H1 (cell line): ENCODE data around the gene CPA3. TPM values are rescaled to one million over a fixed set of nuclear protein-coding genes. Genes with fewer than 3 reads are reported as not detected.

Source experiments
- CTCF ChIA-PET: fragments of 300-600 bp; sonication (Branson Sonifier 250); formaldehyde crosslinking; loops from one replicate; lab custom pipeline; 2021; ENCODE audit not compliant: partially characterized antibody; lab: Charles Lee
- POLR2A ChIA-PET: fragments of 300-600 bp; sonication (Branson Sonifier 250); formaldehyde crosslinking; loops from one replicate; lab custom pipeline; 2021; ENCODE audit warnings: inconsistent platforms; ENCODE audit not compliant: partially characterized antibody; lab: Charles Lee
- DNase-seq, 2 experiments: peaks; one replicate each; pipeline versions ENCODE4 v3.0.0 to v3.0.0-alpha.2; 2010 to 2022; ENCODE audit warnings: low spot score in 2 of 2, low read depth in 1 of 2, mixed read lengths in 1 of 2
- FAIRE-seq: peaks from 2 replicates; lab custom pipeline; 2011; peaks lifted over from hg19 to GRCh38; lab: Jason Lieb, UNC
- H2AFZ ChIP-seq: 2 replicates; pipeline ENCODE4 v1.8.1; 2012; ENCODE audit warnings: low read length, inconsistent platforms
- H2AK5ac ChIP-seq: 2 replicates; pipeline ENCODE4 v1.6.1; 2013; ENCODE audit warnings: low read depth, low read length
- H2BK120ac ChIP-seq: replicated peaks from 2 replicates; pipeline ENCODE3; 2013; ENCODE audit warnings: low read depth, low read length, inconsistent platforms
- H2BK12ac ChIP-seq: 2 replicates; pipeline ENCODE4 v1.6.1; 2013; ENCODE audit warnings: low read depth, low read length
- H2BK15ac ChIP-seq: 2 replicates; pipeline ENCODE4 v1.6.1; 2013; ENCODE audit warnings: low read length
- H2BK20ac ChIP-seq: 2 replicates; pipeline ENCODE4 v1.6.1; 2013; ENCODE audit warnings: low read length
- H2BK5ac ChIP-seq: 2 replicates; pipeline ENCODE4 v1.6.1; 2013; ENCODE audit warnings: low read depth, low read length
- H3K14ac ChIP-seq: 2 replicates; pipeline ENCODE4 v1.6.1; 2013; ENCODE audit warnings: inconsistent platforms; ENCODE audit not compliant: insufficient read length
- H3K18ac ChIP-seq: 2 replicates; pipeline ENCODE4 v1.6.1; 2013; ENCODE audit warnings: low read length; ENCODE audit errors: extremely low read depth
- H3K23ac ChIP-seq: 2 replicates; pipeline ENCODE4 v1.6.1; 2013; ENCODE audit warnings: inconsistent platforms; ENCODE audit not compliant: insufficient read length
- H3K23me2 ChIP-seq: 2 replicates; pipeline ENCODE4 v1.6.1; 2013; ENCODE audit warnings: low read depth, low read length
- H3K27ac ChIP-seq: 2 replicates; pipeline ENCODE4 v1.6.1; 2011; ENCODE audit warnings: low read depth, low read length, inconsistent platforms
- H3K27me3 ChIP-seq, 4 experiments: replicated peaks in 1 of 4; 1 replicate in 1 of 4; 2 replicates in 3 of 4; pipeline versions ENCODE4 v1.6.1 to v1.8.1; 2011 to 2013; ENCODE audit warnings: low read length in 3 of 4, mild to moderate bottlenecking in 3 of 4, inconsistent platforms in 2 of 4, mixed read lengths in 2 of 4, moderate library complexity in 1 of 4; ENCODE audit not compliant: control insufficient read depth in 3 of 4, insufficient read depth in 3 of 4; ENCODE audit errors: extremely low read depth in 1 of 4
- H3K36me3 ChIP-seq, 4 experiments: 2 replicates each; pipeline versions ENCODE4 v1.6.1 to v1.8.1; 2011 to 2013; ENCODE audit warnings: mild to moderate bottlenecking in 4 of 4, low read length in 3 of 4, moderate library complexity in 2 of 4, control low read depth in 1 of 4, inconsistent platforms in 1 of 4; ENCODE audit not compliant: insufficient read depth in 4 of 4, control insufficient read depth in 2 of 4
- H3K4ac ChIP-seq: replicated peaks from 2 replicates; pipeline ENCODE3; 2013; ENCODE audit warnings: low read length, low read depth, mixed read lengths, inconsistent platforms; ENCODE audit not compliant: insufficient read length
- H3K4me1 ChIP-seq, 4 experiments: replicated peaks in 1 of 4; 1 replicate in 1 of 4; 2 replicates in 3 of 4; pipeline versions ENCODE4 v1.6.1 to v1.8.1; 2011 to 2013; ENCODE audit warnings: low read length in 3 of 4, inconsistent platforms in 2 of 4, mixed read lengths in 1 of 4; ENCODE audit not compliant: insufficient read depth in 4 of 4, control insufficient read depth in 3 of 4
- H3K4me2 ChIP-seq, 2 experiments: 2 replicates each; pipeline versions ENCODE4 v1.6.1 to v1.8.1; 2011 to 2013; ENCODE audit warnings: low read depth in 2 of 2, low read length in 2 of 2, control low read depth in 1 of 2, inconsistent platforms in 1 of 2, mild to moderate bottlenecking in 1 of 2; ENCODE audit not compliant: insufficient read depth in 1 of 2
- H3K4me3 ChIP-seq, 4 experiments: fragments of 200-600, 300-600 bp in 1 of 4; sonication (generic), shearing (Covaris generic), sonication (Bioruptor Twin) in 1 of 4; 2 replicates each; pipeline versions ENCODE4 v1.5.1 to v1.8.1; 2011 to 2016; ENCODE audit warnings: low read length in 4 of 4, low read depth in 3 of 4, control low read depth in 2 of 4, inconsistent platforms in 2 of 4, mild to moderate bottlenecking in 2 of 4, mixed read lengths in 1 of 4, moderate library complexity in 1 of 4; ENCODE audit not compliant: insufficient read depth in 2 of 4; ENCODE audit errors: extremely low read depth in 1 of 4
- H3K56ac ChIP-seq: replicated peaks from 2 replicates; pipeline ENCODE3; 2013; ENCODE audit warnings: low read depth, mild to moderate bottlenecking, mixed read lengths, low read length, inconsistent platforms; ENCODE audit not compliant: insufficient read length
- H3K79me1 ChIP-seq: 2 replicates; pipeline ENCODE4 v1.6.1; 2013; ENCODE audit warnings: low read depth, low read length, control low read depth
- H3K79me2 ChIP-seq, 2 experiments: 2 replicates each; pipeline versions ENCODE4 v1.6.1 to v1.8.1; 2012 to 2013; ENCODE audit warnings: low read length in 2 of 2, mild to moderate bottlenecking in 2 of 2, inconsistent platforms in 1 of 2; ENCODE audit not compliant: insufficient read depth in 2 of 2, control insufficient read depth in 1 of 2
- H3K9ac ChIP-seq, 4 experiments: replicated peaks in 1 of 4; 1 replicate in 1 of 4; 2 replicates in 3 of 4; pipeline versions ENCODE4 v1.6.1 to v1.8.1; 2011 to 2013; ENCODE audit warnings: low read depth in 3 of 4, low read length in 3 of 4, control low read depth in 2 of 4, mild to moderate bottlenecking in 2 of 4, moderate library complexity in 2 of 4, inconsistent platforms in 1 of 4; ENCODE audit errors: extremely low read depth in 1 of 4
- H3K9me3 ChIP-seq, 2 experiments: 2 replicates each; pipeline versions ENCODE4 v1.6.1 to v1.8.1; 2012 to 2013; ENCODE audit warnings: mild to moderate bottlenecking in 2 of 2, moderate library complexity in 2 of 2, control low read depth in 1 of 2, inconsistent platforms in 1 of 2, low read depth in 1 of 2, low read length in 1 of 2, mixed read lengths in 1 of 2; ENCODE audit not compliant: insufficient read depth in 2 of 2
- H4K20me1 ChIP-seq, 2 experiments: replicated peaks in 1 of 2; 2 replicates each; pipeline versions ENCODE3 to v1.8.1; 2011 to 2013; ENCODE audit warnings: inconsistent platforms in 2 of 2, low read length in 2 of 2, mild to moderate bottlenecking in 1 of 2; ENCODE audit not compliant: insufficient read depth in 2 of 2, control insufficient read depth in 1 of 2
- H4K5ac ChIP-seq: 2 replicates; pipeline ENCODE4 v1.6.1; 2013; ENCODE audit warnings: low read length, low read depth, mixed read lengths, inconsistent platforms; ENCODE audit not compliant: insufficient read length
- H4K8ac ChIP-seq: 2 replicates; pipeline ENCODE4 v1.8.0; 2013; ENCODE audit warnings: mild to moderate bottlenecking, moderate library complexity, low read length, inconsistent platforms; ENCODE audit not compliant: insufficient read depth; ENCODE audit errors: extremely low read depth
- H4K91ac ChIP-seq: replicated peaks from 2 replicates; pipeline ENCODE3; 2013; ENCODE audit warnings: low read length, mixed read lengths, inconsistent platforms; ENCODE audit not compliant: insufficient read length
- BCL11A ChIP-seq, 2 experiments: IDR thresholded peaks; one replicate each; pipeline ENCODE4 v1.6.1; 2011; ENCODE audit warnings: low read depth in 2 of 2, low read length in 2 of 2, mild to moderate bottlenecking in 2 of 2
- CTBP2 ChIP-seq: IDR thresholded peaks from 2 replicates; pipeline ENCODE4 v1.7.0; 2011; ENCODE audit warnings: borderline replicate concordance, mild to moderate bottlenecking, moderate library complexity, mixed read lengths, low read length; ENCODE audit not compliant: insufficient read depth, insufficient read length
- FOSL1 ChIP-seq: IDR thresholded peaks from 2 replicates; pipeline ENCODE4 v1.6.1; 2011; ENCODE audit warnings: mild to moderate bottlenecking, low read depth, low read length, moderate library complexity; ENCODE audit not compliant: insufficient read depth
- HDAC2 ChIP-seq, 2 experiments: fragments of 300-600 bp in 1 of 2; sonication (generic) in 1 of 2; IDR thresholded peaks; 2 replicates each; pipeline ENCODE4 v1.6.1; 2011 to 2012; ENCODE audit warnings: low read depth in 2 of 2, low read length in 2 of 2, mild to moderate bottlenecking in 2 of 2, moderate library complexity in 2 of 2, borderline replicate concordance in 1 of 2, inconsistent platforms in 1 of 2
- HDAC6 ChIP-seq: IDR thresholded peaks from one replicate; pipeline ENCODE4 v1.7.1; 2012; ENCODE audit warnings: low read depth, mild to moderate bottlenecking, inconsistent platforms, low read length, moderate library complexity
- PHF8 ChIP-seq: fragments of 200-600 bp; sonication (generic); conservative IDR thresholded peaks from 2 replicates; pipeline ENCODE4 v1.7.1; 2012; ENCODE audit warnings: low read depth, mild to moderate bottlenecking, inconsistent platforms, low read length, moderate library complexity
- POLR2A ChIP-seq, 2 experiments: IDR thresholded peaks; 1 replicate in 1 of 2; 2 replicates in 1 of 2; pipeline ENCODE4 v1.6.1; 2011; ENCODE audit warnings: low read depth in 2 of 2, low read length in 2 of 2, mild to moderate bottlenecking in 2 of 2; ENCODE audit errors: control extremely low read depth in 1 of 2
- RAD21 ChIP-seq, 2 experiments: IDR thresholded peaks in 1 of 2; conservative IDR thresholded peaks in 1 of 2; 2 replicates each; pipeline ENCODE4 v1.6.1; 2011; ENCODE audit warnings: low read depth in 2 of 2, low read length in 2 of 2, improper control_type of control experiment in 1 of 2, inconsistent platforms in 1 of 2, mild to moderate bottlenecking in 1 of 2, moderate library complexity in 1 of 2
- RBBP5 ChIP-seq: IDR thresholded peaks from 2 replicates; pipeline ENCODE4 v1.7.1; 2012; ENCODE audit warnings: low read depth, mild to moderate bottlenecking, inconsistent platforms, low read length, moderate library complexity, borderline replicate concordance
- RFX5 ChIP-seq: IDR thresholded peaks from 2 replicates; pipeline ENCODE4 v1.6.1; 2011; ENCODE audit warnings: low read depth, low read length, improper control_type of control experiment, borderline replicate concordance
- SIRT6 ChIP-seq: IDR thresholded peaks from one replicate; pipeline ENCODE4 v1.7.1; 2012; ENCODE audit warnings: low read length, inconsistent platforms
- SP2 ChIP-seq: IDR thresholded peaks from 2 replicates; pipeline ENCODE4 v1.6.1; 2012; ENCODE audit warnings: mild to moderate bottlenecking, low read length, inconsistent platforms
- TAF1 ChIP-seq: IDR thresholded peaks from 2 replicates; pipeline ENCODE4 v1.6.1; 2011; ENCODE audit warnings: mild to moderate bottlenecking, low read depth, low read length
- WGBS, 2 experiments: shearing (Covaris generic) in 1 of 2; methylation state at CpG; one replicate each; pipeline versions ENCODE4 v1.1.6 to v1.1.7; 2013 to 2015; ENCODE audit warnings: low lambda C conversion rate in 2 of 2, mixed read lengths in 2 of 2, inconsistent platforms in 1 of 2, low coverage in 1 of 2, missing lambda C conversion rate in 1 of 2; ENCODE audit not compliant: insufficient replicate concordance in 2 of 2, insufficient coverage in 1 of 2, insufficient read length in 1 of 2; ENCODE audit errors: extremely low coverage in 1 of 2, missing lambda C conversion rate in 1 of 2; 5-methylcytosine and 5-hydroxymethylcytosine counted together
- polyA plus RNA-seq, 7 experiments: library from polyadenylated mRNA; depleted of rRNA in 3 of 7; stranded (reverse) in 5 of 7; unstranded in 2 of 7; fragments of >200 nt in 5 of 7; fragments of 200-250 nt in 2 of 7; gene quantifications; 1 replicate in 5 of 7; 2 replicates in 1 of 7; 4 replicates in 1 of 7; pipeline versions ENCODE4 v1.2.1 to v1.2.3, GENCODE V29; 2011 to 2013; ENCODE audit warnings: missing spikeins in 2 of 7, mixed read lengths in 2 of 7
- total RNA-seq: library from RNA; stranded (reverse); fragmentation: NEBNext Ultra II Directional; extraction: Animal tissue kit (Norgen Biotek cat#: 25700); gene quantifications from 2 replicates; pipeline ENCODE4 v1.2.1, GENCODE V29; 2021
- TF ChIP-seq, protein P1 (sequence below): IDR thresholded peaks from 2 replicates; pipeline ENCODE4 v1.6.1; 2012; ENCODE audit warnings: inconsistent platforms

CPA3 gene
- total and polyA plus RNA-seq, 2 of the 8 experiments (the other 6 are each of a cell fraction or from before 2014, with no cell fraction given), result not detected

DNA sequence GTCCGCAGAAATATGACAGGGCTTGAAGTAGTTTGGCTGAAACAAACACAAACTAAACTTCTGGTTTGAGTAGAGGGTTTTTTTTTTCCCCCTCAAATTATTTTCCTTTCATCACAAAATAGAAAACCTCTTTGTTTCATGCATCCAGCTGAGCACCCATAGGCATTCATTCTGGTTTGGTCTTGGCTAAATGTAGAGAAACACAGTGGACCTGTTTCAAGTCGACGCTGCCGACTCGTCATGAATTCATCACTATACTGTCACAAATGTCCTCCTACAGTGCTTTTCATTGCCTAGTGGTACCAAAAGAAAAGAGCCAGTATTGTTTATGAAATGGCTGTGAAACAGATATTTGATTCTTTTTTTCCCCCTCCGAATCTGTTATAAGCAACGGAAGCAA is 73.8 kb downstream of the CPA3 start:
- H3K36me3 ChIP-seq, result no peaks in the 10 kb centered on the region
- ChIA-PET POLR2A (interaction anchor here (0.7 kb wide), 1 partner anchor 228 kb away, joined by 3 read pairs; no protein-coding TSS in a partner anchor), CTCF (no interaction called here)
- H4K91ac ChIP-seq, result no peak overlapping the region
- no peaks in the 10 kb centered on the region for H3K79me1 ChIP-seq
- no peak overlapping the region for H3K56ac ChIP-seq
- no peak overlapping the region for H3K23ac ChIP-seq
- H2BK5ac ChIP-seq, result no peak overlapping the region
- no peaks in the 10 kb centered on the region for H3K9me3 ChIP-seq
- H2BK20ac ChIP-seq, result no peak overlapping the region
- no peak overlapping the region for H4K5ac ChIP-seq
- no peak overlapping the region for H3K4me3 ChIP-seq
- H3K18ac ChIP-seq, result no peak overlapping the region
- H2AFZ ChIP-seq, result no peak overlapping the region
- H3K27ac ChIP-seq, result no peak overlapping the region
- no peak overlapping the region for H2BK12ac ChIP-seq
- H3K4ac ChIP-seq, result no peak overlapping the region
- no peak overlapping the region for H4K8ac ChIP-seq
- DNase-seq, result no peak
- H2BK120ac ChIP-seq, result no peak overlapping the region
- H3K14ac ChIP-seq, result no peak overlapping the region
- H3K4me1 ChIP-seq, result no peaks in the 10 kb centered on the region
- WGBS, 2 experiments, result 92% methylated on average over 7 of the region's 7 CpGs; no CpG with 5 or more reads in 1 of the 2 experiments
- H3K23me2 ChIP-seq, result no peaks in the 10 kb centered on the region
- no peaks in the 10 kb centered on the region for H3K27me3 ChIP-seq
- FAIRE-seq, result no peak
- H4K20me1 ChIP-seq, result no peaks in the 10 kb centered on the region
- no peak overlapping the region for H3K4me2 ChIP-seq
- no peak overlapping the region for H2AK5ac ChIP-seq
- H3K9ac ChIP-seq, result no peak overlapping the region
- no peaks in the 10 kb centered on the region for H3K79me2 ChIP-seq
- no peak overlapping the region for H2BK15ac ChIP-seq
- TF ChIP-seq CTBP2, result no peak
- TF ChIP-seq RFX5, result no peak
- TF ChIP-seq HDAC2 (IDR thresholded peaks at IDR 0.05; ENCODE audit: borderline replicate concordance in 1 of 2, low read depth in 2 of 2, low read length in 2 of 2), result no peak
- no peak for TF ChIP-seq BCL11A (IDR thresholded peaks at IDR 0.05; ENCODE audit: low read depth in 2 of 2, low read length in 2 of 2)
- TF ChIP-seq HDAC6, result no peak
- TF ChIP-seq RBBP5, result no peak
- TF ChIP-seq FOSL1, result no peak
- no peak for TF ChIP-seq TAF1
- no peak for TF ChIP-seq PHF8
- no peak for TF ChIP-seq SIRT6
- no peak for TF ChIP-seq POLR2A (IDR thresholded peaks at IDR 0.05; ENCODE audit: control extremely low read depth in 1 of 2, low read depth in 2 of 2, low read length in 2 of 2)
- TF ChIP-seq RAD21 (IDR thresholded peaks at IDR 0.05 in 1 of 2, conservative IDR thresholded peaks at IDR 0.05 in 1 of 2; ENCODE audit: low read depth in 2 of 2, low read length in 2 of 2), result no peak
- TF ChIP-seq SP2, result no peak
- TF ChIP-seq, protein P1, sequence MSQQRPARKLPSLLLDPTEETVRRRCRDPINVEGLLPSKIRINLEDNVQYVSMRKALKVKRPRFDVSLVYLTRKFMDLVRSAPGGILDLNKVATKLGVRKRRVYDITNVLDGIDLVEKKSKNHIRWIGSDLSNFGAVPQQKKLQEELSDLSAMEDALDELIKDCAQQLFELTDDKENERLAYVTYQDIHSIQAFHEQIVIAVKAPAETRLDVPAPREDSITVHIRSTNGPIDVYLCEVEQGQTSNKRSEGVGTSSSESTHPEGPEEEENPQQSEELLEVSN, result no peak
